Endothelial cell of hepatic sinusoid (primary cell): Measurements from ENCODE around the gene DAPK2.
"Not testable (repeated sequence)": the region's sequence is repeated elsewhere in the genome, so short reads cannot be mapped to it uniquely, and the experiment has no call there.

Experiments used
- in situ Hi-C: cut with HindIII; loops from 2 replicates; pipeline ENCODE4 v1.10.0; 2017; ENCODE audit warnings: low sequenced_read_pairs

Gene DAPK2

GRCh38 chr15:64046421-64047153, at the start of gene DAPK2:
Gene DAPK2 (minus strand): TSS chr15:64046485. CDS start chr15:64040261, 6,224 bp downstream.
- in situ Hi-C loops = no loop called here

- in situ Hi-C loops = no loop called here
These were observed 49.1 kb upstream of the DAPK2 start for GRCh38 chr15:64095431-64095794.

GRCh38 chr15:64093627-64094417, 47.5 kb upstream of the DAPK2 start, which contains the start of gene CIAO2A:
Gene CIAO2A (minus strand): TSS chr15:64093838. CDS start chr15:64093768, 70 bp downstream.
- in situ Hi-C loops = no loop called here

DNA sequence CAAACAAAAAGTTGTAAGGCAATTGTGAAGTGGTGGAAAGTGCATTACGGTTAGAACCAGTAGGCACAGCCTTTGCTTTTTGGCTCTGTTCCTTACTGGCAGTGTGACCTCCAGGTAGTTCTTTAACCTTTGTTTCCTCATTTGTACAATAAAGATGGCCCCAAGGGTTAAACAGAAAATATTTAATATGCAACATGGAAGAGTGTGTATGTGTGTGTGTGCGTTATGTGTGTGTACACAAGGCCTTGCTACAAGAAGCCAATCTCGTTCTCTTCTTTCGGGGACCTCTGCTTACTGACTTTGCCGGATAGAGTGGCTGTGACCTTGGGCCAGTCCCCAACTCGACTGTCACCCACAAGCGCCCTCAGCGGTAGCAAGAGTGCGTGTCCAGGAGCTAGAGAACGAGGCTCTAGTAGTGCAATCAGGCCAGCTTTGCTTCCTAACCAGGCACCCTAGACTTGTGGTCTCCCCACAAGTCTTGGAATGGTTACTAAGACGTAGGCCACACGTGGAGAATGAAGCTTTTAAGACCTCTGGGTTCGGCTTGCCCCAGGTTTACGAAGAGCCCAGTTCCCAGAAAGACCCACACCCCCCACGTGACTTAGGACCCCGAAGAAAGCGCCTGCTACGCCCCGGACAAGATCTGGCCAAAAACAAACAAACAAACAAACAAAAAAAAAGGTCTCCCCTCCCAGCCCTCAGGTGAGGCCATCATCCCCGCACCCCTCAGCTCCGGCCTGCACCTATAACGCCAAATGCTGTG, 46.8 kb upstream of the DAPK2 start:
- in situ Hi-C loops = no loop called here

DNA sequence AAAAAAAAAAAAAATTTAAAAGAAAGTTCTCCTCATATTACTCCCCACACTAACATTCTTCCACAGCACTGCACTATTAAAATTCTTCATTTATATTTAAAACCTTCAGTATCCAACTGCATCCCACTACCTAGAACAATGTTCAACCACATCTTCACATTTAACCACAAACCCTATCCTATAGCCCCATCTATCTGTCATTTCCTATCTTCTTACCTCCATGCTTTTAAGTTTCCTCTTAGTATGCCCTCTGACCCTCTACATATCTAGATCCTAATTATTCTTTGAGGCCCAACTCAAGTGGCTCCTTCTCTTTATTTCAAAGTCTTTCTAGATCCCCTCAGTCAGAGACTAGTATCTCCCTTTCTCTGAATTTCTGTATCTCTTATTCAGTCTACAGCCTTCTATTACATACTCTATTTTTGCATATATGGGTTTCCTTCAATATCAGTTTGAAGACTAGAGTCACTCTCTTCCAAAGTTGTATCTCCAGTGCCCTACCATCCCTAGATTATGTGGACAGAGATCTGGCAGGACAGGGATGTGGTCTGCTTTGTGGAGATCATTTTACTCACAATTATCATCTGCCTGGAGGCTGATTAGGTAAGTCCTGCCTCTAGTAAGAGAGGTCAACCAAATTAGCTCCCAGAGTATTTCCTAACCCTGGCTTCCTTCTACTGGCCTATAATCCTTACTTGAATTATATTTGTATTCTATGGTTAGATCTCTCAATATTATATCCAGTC, 46.0 kb upstream of the DAPK2 start:
- in situ Hi-C loops = no loop called here

- in situ Hi-C loops = no loop called here
These were observed 44.2 kb upstream of the DAPK2 start for GRCh38 chr15:64090527-64090926.

- in situ Hi-C loops = no loop called here
These were observed 43.4 kb upstream of the DAPK2 start for GRCh38 chr15:64089543-64090280.

DNA sequence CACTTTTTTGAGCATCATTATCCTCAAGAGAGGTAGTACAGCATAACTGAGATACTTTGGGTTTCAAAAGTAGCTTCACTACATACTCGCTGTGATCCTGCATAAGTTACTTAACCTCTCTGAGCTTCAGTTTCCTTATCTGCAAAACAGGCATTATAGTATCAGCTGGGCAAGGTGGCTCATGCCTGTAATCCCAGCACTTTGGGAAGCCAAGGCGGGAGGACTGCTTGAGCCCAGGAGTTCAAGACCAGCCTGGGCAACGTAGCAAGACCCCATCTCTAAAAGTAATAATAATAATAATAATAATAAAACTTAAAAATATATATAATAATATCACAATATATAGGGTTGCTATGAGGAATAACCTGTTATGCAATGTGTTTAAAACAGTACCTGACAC, 36.5 kb upstream of the DAPK2 start:
- in situ Hi-C loops = no loop called here

GRCh38 chr15:64073496-64073895, 27.2 kb upstream of the DAPK2 start:
- in situ Hi-C loops = not testable (repeated sequence)

DNA sequence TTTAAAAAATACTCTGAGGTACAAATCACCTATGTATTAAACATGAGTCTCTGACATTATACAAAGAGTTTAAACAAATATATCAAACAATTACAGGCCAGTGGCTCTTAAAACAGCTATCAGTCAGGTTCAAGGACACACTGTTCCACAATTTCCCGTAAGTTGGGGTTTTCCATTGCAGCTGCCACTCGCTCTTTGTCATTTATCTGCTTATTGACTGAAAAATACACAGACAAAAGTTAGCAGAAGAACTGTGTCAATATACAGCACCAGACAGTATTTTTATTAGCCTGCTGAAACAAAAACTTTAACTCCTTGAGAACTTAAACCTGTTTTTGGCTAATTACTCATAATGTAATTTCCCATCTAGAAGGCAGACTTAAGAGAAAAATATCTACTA, 26.5 kb upstream of the DAPK2 start:
- in situ Hi-C loops = no loop called here

- in situ Hi-C loops = no loop called here
These were observed 25.9 kb upstream of the DAPK2 start for GRCh38 chr15:64071931-64072765.

GRCh38 chr15:64070965-64071851, 24.9 kb upstream of the DAPK2 start:
- in situ Hi-C loops = no loop called here

GRCh38 chr15:64070106-64070505, 23.8 kb upstream of the DAPK2 start:
- in situ Hi-C loops = no loop called here

DNA sequence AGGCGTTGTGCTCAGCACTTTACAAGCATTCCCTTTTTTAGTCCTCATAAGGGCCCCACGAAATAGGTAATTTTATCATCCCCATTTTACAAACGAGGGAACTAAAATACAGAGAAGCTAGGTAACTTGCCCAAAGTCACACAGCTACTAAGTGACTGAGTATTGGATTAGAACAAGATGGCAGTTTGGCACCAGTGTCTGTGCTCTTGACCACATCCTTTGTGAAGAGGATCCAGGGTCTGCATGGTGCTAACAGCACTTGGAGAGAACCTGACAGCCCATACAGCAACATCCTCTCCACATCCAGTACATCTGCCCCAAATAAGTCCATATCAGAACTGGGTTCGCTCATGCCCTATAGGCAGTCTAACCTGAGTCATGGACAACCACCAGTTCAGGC, 21.8 kb upstream of the DAPK2 start:
- in situ Hi-C loops = no loop called here

DNA sequence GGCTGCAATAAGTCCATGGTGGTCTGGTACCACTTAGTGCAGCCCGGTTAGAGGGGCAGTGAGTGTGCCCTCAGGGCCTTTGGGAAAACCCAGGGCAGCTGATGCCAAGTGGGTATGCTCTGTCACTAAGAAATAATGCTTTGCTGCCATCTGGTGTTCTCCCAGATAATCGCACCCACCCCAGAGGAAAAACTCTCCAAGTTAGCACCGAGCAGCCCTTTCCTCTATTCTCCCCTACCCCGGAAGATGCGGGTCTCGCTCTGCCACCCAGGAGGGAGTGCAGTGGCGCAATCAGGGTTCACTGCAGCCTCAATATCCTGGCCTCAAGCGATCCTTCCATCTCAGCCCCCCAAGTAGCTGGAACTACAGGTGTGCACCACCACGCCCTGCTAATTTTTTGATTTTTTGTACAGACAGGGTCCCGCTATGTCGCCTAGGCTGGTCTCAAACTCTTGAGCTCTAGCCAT, 21.3 kb upstream of the DAPK2 start:
- in situ Hi-C loops = no loop called here

DNA sequence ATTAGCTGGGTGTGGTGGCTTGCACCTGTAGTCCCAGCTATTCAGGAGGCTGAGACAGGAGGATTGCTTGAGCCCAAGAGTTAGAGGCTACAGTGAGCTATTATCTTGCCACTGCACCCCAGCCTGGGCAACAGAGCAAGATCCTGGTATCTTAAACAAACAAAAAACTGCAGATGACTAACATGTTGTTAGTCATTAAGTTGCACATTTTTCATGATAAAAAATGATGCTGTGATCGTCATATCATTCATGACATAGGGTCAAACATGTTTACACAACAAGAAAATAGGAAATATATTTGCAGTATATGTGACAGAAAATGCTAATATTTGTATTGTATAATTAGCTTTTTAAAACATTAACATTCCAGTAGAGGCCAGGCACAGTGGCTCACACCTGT, 20.2 kb upstream of the DAPK2 start:
- in situ Hi-C loops = no loop called here

GRCh38 chr15:64060716-64061115, 14.4 kb upstream of the DAPK2 start:
- in situ Hi-C loops = no loop called here

DNA sequence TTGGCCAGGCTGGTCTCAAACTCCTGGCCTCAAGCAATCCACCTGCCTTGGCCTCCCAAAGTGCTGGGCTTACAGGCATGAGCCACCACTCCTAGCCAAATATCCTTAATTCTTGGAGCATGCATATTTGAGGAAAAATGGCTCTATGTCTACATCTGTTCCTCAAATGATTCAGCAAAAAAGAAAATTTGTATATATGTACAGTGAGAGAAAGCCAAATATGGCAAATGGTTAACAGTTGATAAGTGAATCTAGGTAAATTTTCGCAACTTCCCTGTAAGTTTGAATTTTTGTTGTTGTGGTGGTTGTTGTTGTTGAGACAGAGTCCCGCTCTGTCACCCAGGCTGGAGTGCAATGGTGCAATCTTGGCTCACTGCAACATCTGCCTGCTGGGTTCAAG, 12.8 kb upstream of the DAPK2 start:
- in situ Hi-C loops = not testable (repeated sequence)
